ENCODE data around the gene PANX2. TPM values are rescaled to one million over a fixed set of nuclear protein-coding genes. Genes with fewer than 3 reads are reported as not detected.
A peak's percentile ranks its signal among the peaks of the same experiment; 100 is the strongest.
"Not testable (repeated sequence)": the region's sequence is repeated elsewhere in the genome, so short reads cannot be mapped to it uniquely, and the experiment has no call there.

PANX2 gene
- total RNA-seq, 1 donor = 0.43 TPM

- no peak overlapping the region for H3K4me3 ChIP-seq (ENCODE audit: low read depth, low read length)
- no peak for TF ChIP-seq CTCF (IDR thresholded peaks at IDR 0.05; ENCODE audit: insufficient read depth, low read depth, low read length)
Measured at GRCh38 chr22:50141462-50141861, 29.1 kb upstream of the PANX2 start.

GRCh38 chr22:50141891-50142363, 28.6 kb upstream of the PANX2 start:
- H3K4me3 ChIP-seq (ENCODE audit: low read depth, low read length) = no peak overlapping the region
- TF ChIP-seq CTCF (IDR thresholded peaks at IDR 0.05; ENCODE audit: insufficient read depth, low read depth, low read length) = peak; percentile 30
- peak; percentile 59 for DNase-seq (ENCODE audit: low read depth)

More at GRCh38 chr22:50141462-50141861, 29.1 kb upstream of the PANX2 start:
- DNase-seq (ENCODE audit: low read depth) = no peak

- peak; percentile 50 for DNase-seq (ENCODE audit: low read depth)
- H3K4me3 ChIP-seq (ENCODE audit: low read depth, low read length) = no peak overlapping the region
- TF ChIP-seq CTCF (IDR thresholded peaks at IDR 0.05; ENCODE audit: insufficient read depth, low read depth, low read length) = no peak
Measured at GRCh38 chr22:50143096-50143495, 27.4 kb upstream of the PANX2 start.

GRCh38 chr22:50144005-50144614, 26.4 kb upstream of the PANX2 start:
- H3K4me3 ChIP-seq (ENCODE audit: low read depth, low read length) = no peak overlapping the region
- DNase-seq (ENCODE audit: low read depth) = no peak
- no peak for TF ChIP-seq CTCF (IDR thresholded peaks at IDR 0.05; ENCODE audit: insufficient read depth, low read depth, low read length)

- no peak for TF ChIP-seq CTCF (IDR thresholded peaks at IDR 0.05; ENCODE audit: insufficient read depth, low read depth, low read length)
- H3K4me3 ChIP-seq (ENCODE audit: low read depth, low read length) = no peak overlapping the region
- peak; percentile 48 for DNase-seq (ENCODE audit: low read depth)
Measured at GRCh38 chr22:50145721-50146438, 24.7 kb upstream of the PANX2 start.

- DNase-seq (ENCODE audit: low read depth) = peak; percentile 78
- H3K4me3 ChIP-seq (ENCODE audit: low read depth, low read length) = no peak overlapping the region
Measured at GRCh38 chr22:50146439-50147238, 23.9 kb upstream of the PANX2 start.

GRCh38 chr22:50147258-50148165, 23.0 kb upstream of the PANX2 start:
- not testable (repeated sequence) for DNase-seq (ENCODE audit: low read depth)

More at GRCh38 chr22:50146439-50147238, 23.9 kb upstream of the PANX2 start:
- TF ChIP-seq CTCF (IDR thresholded peaks at IDR 0.05; ENCODE audit: insufficient read depth, low read depth, low read length) = peak; percentile 95

More at GRCh38 chr22:50147258-50148165, 23.0 kb upstream of the PANX2 start:
- not testable (repeated sequence) for H3K4me3 ChIP-seq (ENCODE audit: low read depth, low read length)
